Activated CD4-positive, CD25-positive, alpha-beta regulatory T cell (primary cell): ENCODE measurements around the gene MAF.

Experiments used
- DNase-seq, 4 experiments: peaks; one replicate each; lab custom pipeline; 2025; lab: John Stamatoyannopoulos, UW

Gene MAF

GRCh38 chr16:79612207-79612606 is 11.7 kb upstream of the MAF start:
- DNase-seq = no peak

- no peak for DNase-seq
Measured at GRCh38 chr16:79610771-79611170, 10.2 kb upstream of the MAF start.

GRCh38 chr16:79609861-79610260 is 9.3 kb upstream of the MAF start:
- no peak for DNase-seq

- DNase-seq = no peak
Measured at GRCh38 chr16:79608976-79609375, 8.4 kb upstream of the MAF start.

GRCh38 chr16:79607587-79607986 is 7.0 kb upstream of the MAF start:
- no peak for DNase-seq

- DNase-seq = no peak
Measured at GRCh38 chr16:79605999-79606398, 5.5 kb upstream of the MAF start.

GRCh38 chr16:79603055-79603454 is 2.5 kb upstream of the MAF start:
- no peak for DNase-seq

GRCh38 chr16:79602628-79603014 is 2.1 kb upstream of the MAF start:
- no peak for DNase-seq

GRCh38 chr16:79601931-79602627 is 1.5 kb upstream of the MAF start:
- peak; percentile 61 to 77 (median 76) for DNase-seq

GRCh38 chr16:79601092-79601930 is 774 bp upstream of the MAF start:
- DNase-seq = no peak

GRCh38 chr16:79599837-79600637 is 500 bp downstream of the MAF start:
- peak in 1 of 4 experiments; percentile 37 for DNase-seq

GRCh38 chr16:79599256-79599836 is 1.2 kb downstream of the MAF start:
- DNase-seq = no peak

- DNase-seq = peak in 1 of 4 experiments; percentile 18
Measured at GRCh38 chr16:79598348-79599181, 2.0 kb downstream of the MAF start.

- DNase-seq = no peak
Measured at GRCh38 chr16:79598063-79598347, 2.5 kb downstream of the MAF start.

GRCh38 chr16:79597277-79598062 is 3.1 kb downstream of the MAF start:
- DNase-seq = no peak

- no peak for DNase-seq
Measured at GRCh38 chr16:79595931-79596450, 4.5 kb downstream of the MAF start.

GRCh38 chr16:79595231-79595641 is 5.3 kb downstream of the MAF start:
- DNase-seq = no peak

- DNase-seq = no peak
Measured at GRCh38 chr16:79593754-79594153, 6.8 kb downstream of the MAF start.

GRCh38 chr16:79593074-79593531 is 7.4 kb downstream of the MAF start:
- DNase-seq = no peak

- no peak for DNase-seq
Measured at GRCh38 chr16:79592186-79592585, 8.4 kb downstream of the MAF start.
